ENCODE measurements around the gene LRRFIP2. TPM values are rescaled to one million over a fixed set of nuclear protein-coding genes. Genes with fewer than 3 reads are reported as not detected.
"Not testable (repeated sequence)": the region's sequence is repeated elsewhere in the genome, so short reads cannot be mapped to it uniquely, and the experiment has no call there.

The LRRFIP2 gene
- polyA plus RNA-seq, 4 donors, result 30.6 to 47.6 (median 40.8) TPM

DNA sequence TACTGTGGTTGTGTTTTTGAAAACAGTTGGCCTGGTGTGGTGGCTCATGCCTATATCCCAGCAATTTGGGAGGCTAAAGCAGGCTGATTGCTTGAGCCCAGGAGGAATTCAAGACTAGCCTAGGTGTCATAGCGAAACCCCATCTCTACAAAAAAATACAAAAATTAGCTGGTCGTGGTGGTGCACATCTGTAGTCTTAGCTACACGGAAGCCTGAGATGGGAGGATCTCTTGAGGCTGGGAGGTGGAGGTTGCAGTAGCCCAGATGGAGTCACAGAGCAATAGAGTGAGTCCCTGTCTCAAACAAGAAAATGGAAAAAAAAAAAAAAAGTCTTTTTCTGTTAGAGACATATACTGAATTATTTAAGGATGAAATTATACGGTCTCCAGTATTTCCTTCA is 14.7 kb upstream of the LRRFIP2 start:
- DNase-seq (ENCODE audit: low read depth in 4 of 4, low spot score in 3 of 4), result no peak

DNA sequence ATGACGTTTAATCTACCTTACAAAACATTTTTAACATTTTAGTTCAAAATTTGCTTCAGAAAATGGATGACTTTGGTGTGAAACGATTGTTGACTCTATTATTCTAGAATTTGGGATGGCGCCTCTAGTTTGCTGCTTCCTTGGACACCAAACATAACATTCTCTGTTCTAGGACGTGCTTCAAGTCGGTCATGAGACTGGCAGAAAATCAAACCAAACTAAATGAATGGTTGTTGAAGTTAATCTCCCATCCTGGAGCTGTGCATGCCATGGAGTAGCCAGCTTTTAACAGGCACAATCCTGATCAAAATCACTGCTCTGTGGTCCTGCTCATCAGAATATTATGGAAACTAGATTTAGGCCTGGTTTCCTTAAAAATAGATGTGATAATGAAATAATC is 9.6 kb upstream of the LRRFIP2 start:
- no peak for DNase-seq (ENCODE audit: low read depth in 4 of 4, low spot score in 3 of 4)

DNA sequence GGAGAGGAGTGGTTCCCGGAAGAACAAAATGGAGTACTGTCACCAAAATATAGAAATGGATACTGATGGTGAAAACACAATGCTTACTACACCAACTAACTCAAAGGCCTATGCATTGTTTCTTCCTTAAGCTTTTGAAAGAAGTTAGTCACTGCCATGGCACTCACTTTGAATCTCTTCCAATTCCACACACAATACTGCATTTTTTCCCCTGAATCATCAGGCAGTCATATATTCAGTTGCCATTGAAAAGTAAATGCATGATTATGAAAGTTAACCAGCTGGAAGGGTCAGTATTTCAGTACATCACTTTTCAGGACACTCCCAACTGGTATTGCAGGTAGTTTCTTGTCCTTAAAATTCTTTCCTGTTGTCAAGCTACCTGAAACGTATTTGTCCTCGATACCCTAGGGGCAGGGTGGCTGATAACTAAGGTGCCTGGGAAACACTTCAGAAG is 9.0 kb upstream of the LRRFIP2 start:
- no peak for DNase-seq (ENCODE audit: low read depth in 4 of 4, low spot score in 3 of 4)

DNA sequence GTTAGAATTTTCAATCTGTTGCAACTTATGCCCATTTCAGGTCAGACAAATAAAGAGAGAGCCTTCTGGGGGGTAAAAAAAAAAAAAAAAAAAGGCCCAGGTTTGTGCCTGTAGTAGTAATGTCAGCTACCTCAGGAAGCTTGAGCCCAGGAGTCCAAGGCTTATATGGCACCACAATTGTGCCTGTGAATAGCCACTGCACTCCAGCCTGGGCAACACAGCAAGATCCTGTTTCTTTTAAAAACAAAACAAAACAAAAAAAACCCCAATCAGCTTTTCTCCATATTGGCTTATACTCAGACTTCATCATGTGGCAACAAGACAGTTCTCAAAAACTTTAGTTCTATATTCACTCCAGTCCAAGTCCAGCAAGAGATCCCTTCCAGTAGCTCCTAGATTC is 8.4 kb upstream of the LRRFIP2 start:
- no peak for DNase-seq (ENCODE audit: low read depth in 4 of 4, low spot score in 3 of 4)

DNA sequence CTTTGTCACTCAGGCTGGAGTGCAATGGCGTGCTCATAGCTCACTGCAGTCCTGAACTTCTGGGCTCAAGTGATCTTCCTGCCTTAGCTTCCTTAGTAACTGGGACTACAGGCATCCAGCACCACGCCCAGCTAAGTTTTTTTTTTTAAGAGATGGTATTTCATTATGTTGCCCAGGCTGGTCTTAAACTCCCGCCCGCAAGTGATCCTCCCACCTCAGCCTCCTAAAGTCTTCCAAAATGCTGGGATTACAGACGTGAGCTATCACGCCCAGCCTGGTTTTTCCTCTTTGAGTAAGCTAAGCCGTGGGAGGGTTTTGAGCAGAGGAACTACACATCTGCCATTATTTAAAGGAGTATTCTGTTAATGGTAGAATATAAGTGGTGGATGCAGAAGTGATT is 7.4 kb upstream of the LRRFIP2 start:
- no peak for DNase-seq (ENCODE audit: low read depth in 4 of 4, low spot score in 3 of 4)

DNA sequence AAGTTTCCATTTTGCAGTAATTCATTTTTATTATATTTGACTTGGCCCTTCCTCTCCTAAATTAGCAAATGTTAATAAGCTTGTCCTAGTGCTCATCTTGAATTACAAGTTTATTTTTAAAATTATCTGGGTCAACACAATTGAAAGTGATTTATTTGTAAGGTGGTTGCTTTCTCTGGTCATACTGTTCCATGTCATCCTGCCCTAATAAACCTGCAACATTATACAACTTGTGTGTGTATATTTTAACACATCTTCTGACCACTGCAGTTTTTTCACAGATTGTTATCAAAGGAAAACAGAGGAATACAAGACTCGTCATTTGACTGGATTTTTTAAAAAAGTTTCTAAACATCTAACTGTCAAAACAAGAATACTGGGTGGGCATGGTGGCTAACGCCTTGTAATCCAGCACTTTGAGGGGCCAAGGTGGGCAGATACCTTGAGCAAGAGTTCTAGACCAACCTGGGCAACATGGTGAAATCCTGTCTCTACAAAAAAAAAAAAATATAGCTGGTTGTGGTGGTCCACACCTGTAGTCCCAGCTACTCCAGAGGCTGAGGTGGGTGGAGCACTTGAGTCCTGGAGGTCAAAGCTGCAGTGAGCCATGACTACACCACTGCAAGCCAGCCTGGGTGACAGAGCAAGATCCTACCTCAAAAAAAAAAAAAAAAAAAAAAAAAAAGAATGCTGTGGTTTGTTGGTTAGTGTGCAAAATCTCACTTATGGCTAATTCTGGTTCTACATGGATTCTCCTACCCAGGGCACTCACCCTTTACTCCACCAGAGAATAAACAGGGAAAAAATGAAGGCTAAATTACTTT is 5.0 kb upstream of the LRRFIP2 start:
- no peak for DNase-seq (ENCODE audit: low read depth in 4 of 4, low spot score in 3 of 4)

DNA sequence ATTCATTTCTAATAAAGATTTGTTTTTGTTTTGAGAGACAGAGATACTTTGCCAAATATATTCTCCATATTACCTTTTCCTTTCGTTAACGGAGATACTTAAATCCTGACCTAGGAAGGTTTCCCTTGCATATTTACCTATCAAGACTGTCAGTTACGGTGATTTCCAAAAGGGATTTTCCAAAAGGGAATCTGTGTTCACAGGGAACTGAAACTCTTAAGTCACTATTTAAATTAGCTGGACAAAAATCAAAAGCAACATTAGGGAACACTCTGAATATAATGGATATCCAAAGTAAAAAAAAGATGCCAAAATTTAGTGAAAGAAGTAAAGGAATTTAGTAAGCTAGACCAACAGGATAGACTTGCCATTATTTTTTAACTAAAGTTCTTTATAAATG is 576 bp downstream of the LRRFIP2 start:
- no peak for DNase-seq (ENCODE audit: low read depth in 4 of 4, low spot score in 3 of 4)

- no peak for DNase-seq (ENCODE audit: low read depth in 4 of 4, low spot score in 3 of 4)
Observed at GRCh38 chr3:37171144-37171543, 3.2 kb downstream of the LRRFIP2 start.

DNA sequence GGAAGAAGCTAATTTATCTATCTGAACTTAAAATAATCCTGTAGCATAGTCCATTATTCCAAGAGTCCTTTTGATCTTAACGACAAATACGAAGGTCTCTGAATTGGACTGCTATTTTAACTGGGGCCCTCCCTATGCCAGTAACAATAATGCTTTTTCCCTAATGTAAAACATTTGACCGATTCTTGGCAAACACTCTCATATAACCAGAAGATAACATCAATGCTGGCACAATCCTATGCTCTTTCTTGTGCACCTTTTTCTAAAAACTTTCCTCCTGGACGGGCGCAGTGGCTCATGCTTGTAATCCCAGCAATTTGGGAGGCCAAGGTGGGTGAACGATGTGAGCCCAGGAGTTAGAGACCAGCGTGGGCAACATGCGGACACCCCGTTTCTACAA is 3.9 kb downstream of the LRRFIP2 start:
- DNase-seq (ENCODE audit: low read depth in 4 of 4, low spot score in 3 of 4), result no peak

- DNase-seq (ENCODE audit: low read depth in 4 of 4, low spot score in 3 of 4), result no peak
Observed at GRCh38 chr3:37170060-37170459, 4.3 kb downstream of the LRRFIP2 start.

DNA sequence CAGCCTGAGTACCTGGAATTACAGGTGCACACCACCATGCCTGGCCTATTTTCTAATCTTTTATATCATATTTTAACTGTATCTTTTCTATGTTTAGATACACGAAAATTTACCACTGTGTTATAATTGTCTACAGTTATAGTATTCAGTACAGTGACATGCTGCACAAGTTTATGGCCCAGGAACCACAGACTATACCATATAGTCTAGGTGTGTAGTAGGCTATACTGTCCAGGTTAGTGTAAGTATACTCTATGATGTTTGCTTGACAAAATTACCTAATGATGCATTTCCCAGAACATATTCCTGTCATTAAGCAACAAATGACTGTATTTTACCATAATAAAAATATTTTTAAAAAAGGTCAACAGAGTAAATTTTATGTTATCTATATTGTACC is 5.5 kb downstream of the LRRFIP2 start:
- no peak for DNase-seq (ENCODE audit: low read depth in 4 of 4, low spot score in 3 of 4)

DNA sequence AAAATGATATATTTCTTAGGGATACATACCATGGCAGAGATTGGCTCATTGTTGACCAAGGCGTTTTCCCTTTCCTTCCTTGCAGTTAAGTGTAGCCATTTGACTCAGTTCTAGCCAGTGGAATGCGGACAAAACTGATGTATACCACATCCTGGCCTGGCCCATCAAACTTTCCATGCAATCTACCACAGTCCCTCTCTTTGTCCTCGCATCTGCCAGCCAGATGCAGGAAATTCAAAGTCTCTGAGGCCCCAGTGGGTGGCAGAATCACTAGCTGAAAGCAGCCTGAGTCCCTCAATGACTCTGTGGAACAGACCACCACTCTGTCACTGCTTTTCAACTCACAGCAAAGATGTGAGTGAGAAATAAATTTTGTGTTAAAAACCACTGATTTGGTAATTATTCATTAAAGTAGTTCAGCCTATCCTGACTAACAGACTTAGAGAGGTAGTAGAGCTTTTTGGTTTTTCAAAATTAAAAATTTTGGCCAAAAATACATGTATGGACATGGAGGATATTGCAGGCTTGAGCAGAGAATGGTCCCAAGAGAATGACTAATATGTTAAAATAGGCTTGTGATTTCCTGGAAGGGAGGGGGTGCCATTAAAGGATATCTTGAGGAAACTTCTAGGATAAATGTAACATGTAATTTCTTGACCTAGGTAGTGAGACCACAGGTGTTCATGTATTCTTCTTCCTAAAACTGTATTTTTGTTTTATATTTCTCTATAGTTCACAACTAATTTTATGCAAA is 10.9 kb downstream of the LRRFIP2 start:
- no peak for DNase-seq (ENCODE audit: low read depth in 4 of 4, low spot score in 3 of 4)

DNA sequence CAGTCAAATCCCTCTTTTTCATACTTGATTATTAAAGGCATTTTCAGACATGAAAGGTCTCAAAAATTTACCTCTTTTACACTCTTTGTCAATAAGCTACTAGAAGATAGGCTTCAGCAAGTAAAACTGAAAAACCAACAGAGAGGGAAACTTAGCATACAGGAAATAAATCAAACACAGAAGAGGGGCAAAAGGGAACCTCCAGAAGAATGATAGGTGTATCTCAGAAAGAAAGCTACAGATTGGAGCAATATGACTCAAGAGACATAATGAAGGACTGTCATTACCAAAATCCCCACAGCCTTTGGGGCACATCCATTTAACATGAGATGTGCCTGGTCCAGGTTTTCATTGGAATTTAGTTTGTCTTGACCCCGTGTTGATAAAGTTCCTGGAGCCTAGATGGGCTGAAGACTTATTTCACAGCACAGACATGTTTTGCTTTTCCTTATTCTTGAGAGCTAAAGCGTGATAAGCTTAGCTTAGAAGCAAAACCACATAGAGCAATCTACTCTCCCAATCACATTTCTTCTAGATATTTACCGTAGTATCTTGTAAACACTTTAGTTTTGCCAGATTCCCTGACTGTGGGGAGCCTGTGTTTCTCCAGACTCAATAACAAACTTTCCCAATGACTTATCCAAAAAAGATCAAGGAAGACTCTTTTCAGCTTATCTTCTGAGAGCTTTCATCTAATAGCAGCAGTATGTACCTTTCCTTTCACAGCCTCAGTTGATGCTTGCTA is 11.7 kb downstream of the LRRFIP2 start:
- DNase-seq (ENCODE audit: low read depth in 4 of 4, low spot score in 3 of 4), result no peak

DNA sequence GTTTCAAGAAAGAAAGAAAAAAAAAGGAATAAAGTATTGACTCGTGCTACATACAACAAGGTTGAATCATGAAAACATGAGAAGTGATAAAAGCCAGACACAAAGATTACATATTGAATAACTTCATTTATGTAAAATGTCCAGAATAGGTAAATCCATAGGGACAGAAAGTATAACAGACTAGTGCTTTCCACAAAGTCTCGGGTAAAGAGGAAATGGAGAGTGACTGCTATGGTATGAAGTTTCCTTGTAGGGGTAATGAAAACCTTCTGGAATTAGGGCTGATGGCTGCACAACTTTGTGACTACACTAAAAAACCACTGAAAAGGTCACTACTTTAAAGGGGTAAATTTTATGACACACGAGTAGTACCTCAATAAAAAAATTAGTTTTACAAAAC is 13.0 kb downstream of the LRRFIP2 start:
- DNase-seq (ENCODE audit: low read depth in 4 of 4, low spot score in 3 of 4), result no peak

GRCh38 chr3:37155782-37156181 is 18.6 kb downstream of the LRRFIP2 start:
- DNase-seq (ENCODE audit: low read depth in 4 of 4, low spot score in 3 of 4), result no peak

GRCh38 chr3:37154668-37155314 is 19.6 kb downstream of the LRRFIP2 start:
- no peak for DNase-seq (ENCODE audit: low read depth in 4 of 4, low spot score in 3 of 4)

DNA sequence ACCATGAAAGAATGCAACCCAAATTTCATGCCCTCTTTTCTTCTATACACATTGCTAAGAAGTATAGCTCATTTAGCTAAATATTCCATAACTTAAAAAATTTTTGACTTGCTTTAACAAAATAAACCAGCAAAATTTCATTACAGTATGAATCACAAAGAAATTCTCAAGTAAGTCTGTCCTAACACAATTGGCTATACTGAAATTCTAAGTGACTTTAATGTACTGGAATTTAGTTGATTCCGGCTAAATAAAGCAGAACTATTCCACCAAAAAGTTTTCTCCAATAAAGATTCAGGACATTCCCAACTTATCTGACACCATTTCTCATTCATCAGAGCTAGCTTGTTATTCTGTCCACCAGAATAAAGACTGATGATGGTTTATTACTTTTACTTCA is 23.8 kb downstream of the LRRFIP2 start:
- no peak for DNase-seq (ENCODE audit: low read depth in 4 of 4, low spot score in 3 of 4)

GRCh38 chr3:37149257-37149656 is 25.1 kb downstream of the LRRFIP2 start:
- no peak for DNase-seq (ENCODE audit: low read depth in 4 of 4, low spot score in 3 of 4)

GRCh38 chr3:37148208-37148607 is 26.2 kb downstream of the LRRFIP2 start:
- no peak for DNase-seq (ENCODE audit: low read depth in 4 of 4, low spot score in 3 of 4)

GRCh38 chr3:37147666-37148065 is 26.7 kb downstream of the LRRFIP2 start:
- DNase-seq (ENCODE audit: low read depth in 4 of 4, low spot score in 3 of 4), result no peak

- not testable (repeated sequence) for DNase-seq (ENCODE audit: low read depth in 4 of 4, low spot score in 3 of 4)
Observed at GRCh38 chr3:37146927-37147326, 27.5 kb downstream of the LRRFIP2 start.

Measured in left renal pelvis (tissue), 4 donors.